GM18505 (cell line): ENCODE data around the gene WNT5A.

Experiments
- ATAC-seq: cut with Tn5 transposase; IDR thresholded peaks from one replicate; pipeline ENCODE4 v1.9.1; 2021; ENCODE audit not compliant: unreplicated experiment
- POLR2A ChIP-seq: IDR thresholded peaks from 4 replicates; pipeline ENCODE4 v1.6.1; 2011; ENCODE audit warnings: borderline replicate concordance; ENCODE audit not compliant: insufficient read depth, insufficient read length; ENCODE audit errors: extremely low read depth

The WNT5A gene

GRCh38 chr3:55491296-55491816 lies 4.2 kb upstream of the WNT5A start:
- no peak for TF ChIP-seq POLR2A
- ATAC-seq: no peak

DNA sequence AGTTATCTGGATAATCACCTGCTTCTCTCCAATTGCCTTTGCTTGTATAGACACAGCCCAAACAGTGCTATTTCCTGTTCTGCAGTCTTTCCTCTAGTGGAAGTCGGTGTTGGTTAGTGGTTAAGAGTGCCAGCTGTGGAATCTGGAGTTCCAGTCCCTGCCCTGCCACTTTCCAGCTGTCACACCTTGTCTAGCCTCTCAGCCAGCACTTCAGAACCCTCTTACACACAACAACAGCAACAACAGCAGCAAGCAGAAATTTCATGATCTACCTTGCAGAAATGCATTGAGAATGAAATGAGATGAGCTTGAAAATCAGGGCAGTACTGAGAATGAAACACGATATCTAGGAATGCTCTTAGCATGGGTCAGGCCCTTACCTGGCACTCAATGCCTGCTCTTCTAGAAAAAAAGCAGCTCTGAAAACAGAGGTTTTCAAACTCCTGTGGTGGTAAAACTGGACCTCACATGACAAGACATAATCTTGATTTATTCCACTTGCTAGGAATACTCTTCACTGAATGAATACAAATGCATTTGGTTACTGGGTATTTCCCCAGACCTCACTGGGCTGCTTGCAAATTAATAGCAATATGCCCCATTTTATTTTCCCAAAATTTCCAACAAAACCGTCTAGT lies 3.3 kb upstream of the WNT5A start:
- no peak for TF ChIP-seq POLR2A
- ATAC-seq: no peak

DNA sequence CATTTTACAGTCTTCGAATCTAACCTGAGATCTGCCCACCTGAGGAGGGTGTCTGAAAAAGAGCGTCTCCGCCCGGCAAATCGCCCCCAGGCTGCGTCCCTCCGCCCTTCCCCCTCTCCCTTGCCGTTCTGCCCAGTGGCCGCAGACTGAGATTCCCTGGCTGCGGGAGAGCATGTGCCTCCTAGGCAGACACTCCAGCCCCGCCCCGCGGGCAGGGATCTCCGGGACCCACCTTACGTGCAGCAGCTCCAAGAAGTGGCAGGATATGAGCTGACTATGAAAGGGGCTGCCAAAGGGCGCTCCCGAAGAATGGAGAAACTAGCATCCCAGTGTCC lies 2.7 kb upstream of the WNT5A start:
- TF ChIP-seq POLR2A: no peak
- no peak for ATAC-seq

GRCh38 chr3:55488398-55489055 lies 1.4 kb upstream of the WNT5A start:
- ATAC-seq: no peak
- TF ChIP-seq POLR2A: no peak

GRCh38 chr3:55487381-55488241 lies 505 bp upstream of the WNT5A start:
- no peak for ATAC-seq
- no peak for TF ChIP-seq POLR2A

- no peak for ATAC-seq
- no peak for TF ChIP-seq POLR2A
These were observed 827 bp downstream of the WNT5A start for GRCh38 chr3:55486101-55486856.

- peak; percentile 66 for ATAC-seq
- no peak for TF ChIP-seq POLR2A
These were observed 2.0 kb downstream of the WNT5A start for GRCh38 chr3:55484801-55485791.

DNA sequence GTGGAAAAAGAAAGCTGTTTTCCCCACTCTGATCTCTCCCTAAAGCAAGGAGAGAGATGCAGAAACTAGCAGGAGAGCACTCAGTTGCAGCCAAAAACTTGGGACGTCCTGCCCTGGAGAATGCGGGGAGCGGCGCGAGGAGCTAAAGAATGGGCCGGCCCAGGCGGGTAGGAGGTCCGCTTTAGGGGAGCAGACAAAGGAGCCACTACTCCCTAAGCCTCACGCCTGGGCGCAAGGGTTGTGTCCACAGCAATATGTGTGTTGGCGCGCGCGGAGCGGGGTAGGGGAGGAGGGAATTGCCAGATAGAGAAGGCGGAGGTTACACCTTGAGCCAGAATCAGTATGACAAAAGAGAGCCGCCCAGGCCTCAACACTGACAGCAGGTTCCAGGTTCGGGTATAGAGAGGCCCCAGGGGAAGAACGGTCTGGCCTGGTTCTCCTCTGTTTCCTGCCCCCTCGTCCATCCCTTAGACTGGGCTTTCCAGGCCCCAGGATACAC lies 2.9 kb downstream of the WNT5A start:
- TF ChIP-seq POLR2A: no peak
- ATAC-seq: no peak

DNA sequence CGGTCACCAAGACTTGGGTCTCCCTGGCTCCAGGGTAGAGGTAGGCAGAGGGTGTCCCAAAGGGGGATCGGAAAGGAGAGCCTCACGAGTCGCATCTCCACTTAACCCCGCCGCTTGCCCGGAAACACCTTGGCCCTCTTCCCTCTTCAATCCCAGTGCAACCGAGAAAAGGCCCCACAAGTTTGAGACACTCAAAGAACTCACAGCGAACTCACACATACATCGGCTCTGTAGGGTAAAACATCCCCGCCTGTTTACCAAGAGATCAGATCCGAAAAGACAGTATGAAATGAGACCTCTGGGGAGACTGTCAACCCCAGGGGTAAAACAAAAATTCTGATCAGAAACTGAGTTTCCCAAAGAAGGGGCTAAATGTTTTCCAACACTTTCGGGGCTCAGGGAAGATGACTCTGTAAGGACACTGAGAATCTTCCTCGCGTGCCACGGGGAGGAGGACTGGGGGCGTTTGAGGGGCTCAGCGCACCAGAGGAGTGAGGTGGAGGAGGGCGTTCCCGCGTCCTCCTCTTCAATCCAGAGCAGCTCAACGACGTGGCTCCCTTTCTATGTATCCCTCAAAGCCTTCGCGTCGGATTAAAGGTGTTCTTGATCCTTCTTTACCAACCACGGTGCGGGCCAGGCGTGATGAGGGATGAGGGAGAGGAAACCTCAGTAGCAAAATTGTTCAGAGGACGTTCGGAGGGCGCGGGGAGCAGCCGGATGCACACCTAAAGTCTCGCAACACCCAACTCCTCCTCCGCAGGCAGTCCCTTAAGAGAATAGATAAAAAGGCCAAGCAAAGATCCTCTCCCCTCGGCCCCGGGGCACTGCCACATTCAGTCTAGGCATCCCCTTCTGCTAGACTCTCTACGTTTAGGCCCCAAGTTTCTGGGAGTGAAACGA lies 3.7 kb downstream of the WNT5A start:
- ATAC-seq: no peak
- TF ChIP-seq POLR2A: no peak

GRCh38 chr3:55482496-55483195 lies 4.5 kb downstream of the WNT5A start:
- TF ChIP-seq POLR2A: no peak
- no peak for ATAC-seq
